CD8-positive, alpha-beta memory T cell (primary cell): ENCODE data around the gene ITPR2. TPM values are rescaled to one million over a fixed set of nuclear protein-coding genes. Genes with fewer than 3 reads are reported as not detected.
"Not testable (repeated sequence)": the region's sequence is repeated elsewhere in the genome, so short reads cannot be mapped to it uniquely, and the experiment has no call there.

Experiments used
- CTCF ChIA-PET: fragments of 350-600 bp; sonication (Branson Sonifier 250); formaldehyde crosslinking; loops from one replicate; lab custom pipeline; 2021; ENCODE audit warnings: antibody characterized with exemption; lab: Charles Lee
- POLR2A ChIA-PET: fragments of 350-600 bp; sonication (Branson Sonifier 250); formaldehyde crosslinking; loops from one replicate; lab custom pipeline; 2021; ENCODE audit warnings: antibody characterized with exemption; lab: Charles Lee
- DNase-seq, 5 donors: peaks; one replicate each; pipeline versions ENCODE4 v3.0.0 to v3.0.0-alpha.2; 2020 to 2022; ENCODE audit warnings: mixed read lengths in 1 of 5
- H3K27ac ChIP-seq: one replicate; pipeline ENCODE4 v1.7.0; 2013; ENCODE audit warnings: low read depth, mild to moderate bottlenecking, low read length, moderate library complexity
- H3K27me3 ChIP-seq: 2 replicates; pipeline ENCODE4 v1.7.0; 2013; ENCODE audit warnings: low read length, mild to moderate bottlenecking; ENCODE audit not compliant: insufficient read depth, poor library complexity, severe bottlenecking
- H3K36me3 ChIP-seq: 2 replicates; pipeline ENCODE4 v1.7.0; 2013; ENCODE audit warnings: mild to moderate bottlenecking, low read length, moderate library complexity; ENCODE audit not compliant: insufficient read depth
- H3K4me1 ChIP-seq: 2 replicates; pipeline ENCODE4 v1.7.0; 2013; ENCODE audit warnings: mild to moderate bottlenecking, low read length, moderate library complexity; ENCODE audit not compliant: insufficient read depth
- H3K4me3 ChIP-seq: 2 replicates; pipeline ENCODE4 v1.7.0; 2013; ENCODE audit warnings: mild to moderate bottlenecking, low read length
- H3K9me3 ChIP-seq: 2 replicates; pipeline ENCODE4 v1.7.0; 2013; ENCODE audit warnings: mild to moderate bottlenecking, low read length
- H3K27ac Mint-ChIP-seq, 8 donors: one replicate each; pipeline ENCODE4 v1.8.0; 2020 to 2021; ENCODE audit warnings: mixed read lengths in 8 of 8, mild to moderate bottlenecking in 6 of 8, inconsistent platforms in 3 of 8, moderate library complexity in 3 of 8
- H3K27me3 Mint-ChIP-seq, 2 donors: one replicate each; pipeline ENCODE4 v1.8.0; 2020 to 2021; ENCODE audit warnings: mixed read lengths in 2 of 2, mild to moderate bottlenecking in 1 of 2, moderate library complexity in 1 of 2
- H3K36me3 Mint-ChIP-seq, 3 donors: one replicate each; pipeline ENCODE4 v1.8.0; 2020 to 2021; ENCODE audit warnings: mixed read lengths in 3 of 3, inconsistent platforms in 1 of 3, mild to moderate bottlenecking in 1 of 3
- H3K4me1 Mint-ChIP-seq, 3 donors: one replicate each; pipeline ENCODE4 v1.8.0; 2020 to 2021; ENCODE audit warnings: mixed read lengths in 3 of 3, inconsistent platforms in 1 of 3, mild to moderate bottlenecking in 1 of 3
- H3K4me3 Mint-ChIP-seq, 7 donors: one replicate each; pipeline ENCODE4 v1.8.0; 2020 to 2021; ENCODE audit warnings: mixed read lengths in 7 of 7, mild to moderate bottlenecking in 6 of 7, moderate library complexity in 4 of 7, inconsistent platforms in 2 of 7
- H3K9me3 Mint-ChIP-seq, 5 donors: one replicate each; pipeline ENCODE4 v1.8.0; 2020 to 2022; ENCODE audit warnings: mixed read lengths in 5 of 5, mild to moderate bottlenecking in 3 of 5, moderate library complexity in 2 of 5, inconsistent platforms in 1 of 5
- polyA plus RNA-seq: library from polyadenylated mRNA; unstranded; fragments of 300-500 nt; fragmentation: Illumina TruSeq; gene quantifications from one replicate; pipeline ENCODE4 v1.2.3, GENCODE V29; 2021
- total RNA-seq, 2 experiments: library from RNA; stranded (reverse); gene quantifications; one replicate each; pipeline ENCODE4 v1.2.3, GENCODE V29; 2021

The ITPR2 gene
- total and polyA plus RNA-seq, 3 experiments from 2014 or later, result 13.0 to 29.4 (median 24.0) TPM

DNA sequence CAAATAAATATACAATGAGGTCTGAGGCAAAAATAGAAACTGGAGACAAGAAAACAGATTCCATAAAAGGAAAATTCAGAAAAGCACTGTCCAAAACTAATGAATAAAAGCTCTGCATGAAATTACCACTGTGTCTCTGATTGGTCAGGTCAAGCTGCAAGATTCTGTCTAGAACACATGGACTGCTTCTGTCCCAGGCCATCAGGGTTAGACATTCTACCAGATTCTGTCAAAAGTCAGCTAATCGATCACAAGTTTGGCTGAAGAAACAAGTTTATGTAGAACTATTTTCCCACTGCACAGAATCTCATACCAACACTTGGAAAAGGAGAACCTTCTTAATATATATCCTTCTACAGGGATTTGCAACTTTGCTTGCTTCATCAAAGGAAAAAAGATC is 223.0 kb downstream of the ITPR2 start:
- Histone ChIP-seq H3K36me3 (peaks cover 2% of the 10 kb centered on the region), H3K27ac (no peak overlapping the region), H3K4me1 (no peaks in the 10 kb centered on the region), H3K9me3 (no peaks in the 10 kb centered on the region), H3K4me3 (no peak overlapping the region), H3K27me3 (no peaks in the 10 kb centered on the region)
- Mint-ChIP-seq H3K27ac (peak overlapping the region in 2 of 8 donors; percentile 22 to 55), H3K36me3 (peaks cover 0 to 27% (median 13%) of the 10 kb centered on the region in 3 donors), H3K4me3 (no peak overlapping the region), H3K4me1 (no peaks in the 10 kb centered on the region), H3K9me3 (no peaks in the 10 kb centered on the region), H3K27me3 (peaks cover 0 to 3% of the 10 kb centered on the region in 2 donors)
- DNase-seq, result no peak
- CTCF ChIA-PET, result no interaction called here
- POLR2A ChIA-PET, result no interaction called here

DNA sequence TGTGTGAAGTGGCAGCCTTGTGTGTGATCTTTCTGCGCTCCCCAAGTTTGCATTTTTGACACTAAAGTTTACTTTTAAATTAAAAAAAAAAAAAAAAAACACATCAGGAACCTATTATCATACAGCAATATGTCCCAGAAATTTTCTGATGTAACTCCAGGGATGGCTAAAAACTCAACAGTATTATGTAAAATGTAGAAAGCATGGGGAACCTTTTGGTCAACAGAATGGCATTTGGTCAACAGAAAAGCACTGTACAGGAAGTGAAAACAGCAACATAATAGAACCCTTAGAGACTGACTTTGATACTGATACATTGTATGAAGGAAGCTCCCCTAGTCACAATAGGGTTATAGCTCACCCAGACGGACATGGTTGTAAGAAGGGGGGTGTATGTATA is 224.3 kb downstream of the ITPR2 start:
- Histone ChIP-seq H3K9me3 (no peaks in the 10 kb centered on the region), H3K36me3 (peaks cover 2% of the 10 kb centered on the region), H3K27ac (no peak overlapping the region), H3K4me1 (no peaks in the 10 kb centered on the region), H3K4me3 (no peak overlapping the region), H3K27me3 (no peaks in the 10 kb centered on the region)
- peaks cover 0 to 3% of the 10 kb centered on the region in 2 donors for H3K27me3 Mint-ChIP-seq
- H3K36me3 Mint-ChIP-seq, result peaks cover 0 to 34% (median 17%) of the 10 kb centered on the region in 3 donors
- no peak overlapping the region for H3K4me3 Mint-ChIP-seq
- DNase-seq, result no peak
- ChIA-PET CTCF (no interaction called here), POLR2A (no interaction called here)
- H3K27ac Mint-ChIP-seq, result peak overlapping the region in 1 of 8 donors; percentile 61
- no peaks in the 10 kb centered on the region for H3K9me3 Mint-ChIP-seq
- no peaks in the 10 kb centered on the region for H3K4me1 Mint-ChIP-seq

DNA sequence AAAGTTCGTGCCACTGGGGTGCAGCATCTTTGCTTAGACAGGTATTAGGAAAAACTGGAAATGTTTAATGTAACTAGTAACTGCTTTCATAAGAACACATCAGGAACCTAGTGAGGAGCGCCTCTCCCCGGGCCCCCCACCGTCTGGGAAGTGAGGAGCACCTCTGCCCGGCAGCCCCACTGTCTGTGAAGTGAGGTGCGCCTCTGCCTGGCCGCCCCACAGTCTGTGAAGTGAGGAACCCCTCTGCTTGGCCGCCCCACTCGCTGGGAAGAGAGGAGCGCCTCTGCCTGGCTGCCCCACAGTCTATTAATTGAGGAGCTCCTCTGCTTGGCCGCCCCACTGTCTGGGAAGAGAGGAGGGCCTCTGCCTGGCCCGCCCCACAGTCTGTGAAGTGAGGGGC is 224.7 kb downstream of the ITPR2 start:
- Mint-ChIP-seq H3K36me3 (peaks cover 0 to 37% (median 17%) of the 10 kb centered on the region in 3 donors), H3K9me3 (no peaks in the 10 kb centered on the region), H3K4me3 (no peak overlapping the region), H3K4me1 (no peaks in the 10 kb centered on the region), H3K27me3 (no peaks in the 10 kb centered on the region), H3K27ac (no peak overlapping the region)
- no peak overlapping the region for H3K27ac ChIP-seq
- CTCF ChIA-PET, result no interaction called here
- H3K27me3 ChIP-seq, result no peaks in the 10 kb centered on the region
- no peaks in the 10 kb centered on the region for H3K4me1 ChIP-seq
- POLR2A ChIA-PET, result no interaction called here
- no peak overlapping the region for H3K4me3 ChIP-seq
- no peaks in the 10 kb centered on the region for H3K9me3 ChIP-seq
- no peak for DNase-seq
- peaks cover 2% of the 10 kb centered on the region for H3K36me3 ChIP-seq

- no peaks in the 10 kb centered on the region for H3K9me3 ChIP-seq
- Mint-ChIP-seq H3K4me3 (no peak overlapping the region), H3K4me1 (no peaks in the 10 kb centered on the region), H3K36me3 (peaks cover 2 to 38% (median 14%) of the 10 kb centered on the region in 3 donors), H3K9me3 (no peaks in the 10 kb centered on the region), H3K27ac (peak overlapping the region in 1 of 8 donors; percentile 82), H3K27me3 (no peaks in the 10 kb centered on the region)
- H3K4me3 ChIP-seq, result no peak overlapping the region
- ChIA-PET POLR2A (no interaction called here), CTCF (no interaction called here)
- H3K27me3 ChIP-seq, result no peaks in the 10 kb centered on the region
- DNase-seq, result no peak
- H3K27ac ChIP-seq, result no peak overlapping the region
- peaks cover 2% of the 10 kb centered on the region for H3K36me3 ChIP-seq
- H3K4me1 ChIP-seq, result no peaks in the 10 kb centered on the region
Observed at GRCh38 chr12:26606911-26607310, 226.1 kb downstream of the ITPR2 start.

- POLR2A ChIA-PET, H3K4me1 ChIP-seq, CTCF ChIA-PET, H3K27me3 Mint-ChIP-seq, H3K4me3 Mint-ChIP-seq, H3K9me3 ChIP-seq, DNase-seq, H3K36me3 ChIP-seq, H3K9me3 Mint-ChIP-seq, H3K4me1 Mint-ChIP-seq, H3K4me3 ChIP-seq, H3K27ac ChIP-seq, H3K27me3 ChIP-seq: not testable (repeated sequence)
- H3K27ac Mint-ChIP-seq, result peak overlapping the region in 1 of 8 donors; percentile 0
- peaks cover 15 to 47% (median 26%) of the 10 kb centered on the region in 3 donors for H3K36me3 Mint-ChIP-seq
Observed at GRCh38 chr12:26604813-26605212, 228.2 kb downstream of the ITPR2 start.

DNA sequence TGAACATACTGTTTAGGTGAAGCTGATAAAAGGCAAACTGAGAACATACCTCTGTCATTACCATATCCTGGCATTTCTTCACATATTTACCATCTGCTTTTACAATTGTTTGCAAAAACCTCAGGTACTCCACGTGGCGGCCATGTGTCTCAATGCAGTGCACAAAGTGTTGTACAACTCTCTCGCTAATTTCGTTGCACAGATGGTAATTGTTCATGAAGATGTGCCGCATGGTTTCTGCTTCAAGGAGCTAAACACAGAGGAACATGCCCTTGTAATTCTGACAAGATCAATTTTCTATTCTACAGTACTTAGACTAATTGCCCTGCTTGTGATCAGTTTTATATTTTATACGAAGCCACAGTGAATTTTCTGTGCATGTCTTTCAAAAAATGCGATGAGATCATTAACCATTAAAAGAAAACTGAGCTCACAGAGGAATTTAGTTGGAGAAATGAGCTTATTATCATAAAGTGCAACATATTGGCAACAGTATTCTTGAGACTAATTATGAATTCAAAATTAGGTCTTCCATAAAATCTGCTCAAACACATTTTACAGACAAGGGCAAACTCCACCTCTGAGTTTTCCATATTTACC is 233.8 kb downstream of the ITPR2 start:
- H3K9me3 Mint-ChIP-seq, result no peaks in the 10 kb centered on the region
- ChIA-PET POLR2A (no interaction called here), CTCF (no interaction called here)
- H3K36me3 ChIP-seq, result peaks cover 10% of the 10 kb centered on the region
- H3K27ac Mint-ChIP-seq, result no peak overlapping the region
- no peaks in the 10 kb centered on the region for H3K27me3 ChIP-seq
- H3K4me3 ChIP-seq, result no peak overlapping the region
- no peaks in the 10 kb centered on the region for H3K4me1 Mint-ChIP-seq
- no peaks in the 10 kb centered on the region for H3K4me1 ChIP-seq
- H3K36me3 Mint-ChIP-seq, result peaks cover 45 to 77% (median 46%) of the 10 kb centered on the region in 3 donors
- H3K27ac ChIP-seq, result no peak overlapping the region
- no peaks in the 10 kb centered on the region for H3K9me3 ChIP-seq
- DNase-seq, result no peak
- no peaks in the 10 kb centered on the region for H3K27me3 Mint-ChIP-seq
- H3K4me3 Mint-ChIP-seq, result no peak overlapping the region

DNA sequence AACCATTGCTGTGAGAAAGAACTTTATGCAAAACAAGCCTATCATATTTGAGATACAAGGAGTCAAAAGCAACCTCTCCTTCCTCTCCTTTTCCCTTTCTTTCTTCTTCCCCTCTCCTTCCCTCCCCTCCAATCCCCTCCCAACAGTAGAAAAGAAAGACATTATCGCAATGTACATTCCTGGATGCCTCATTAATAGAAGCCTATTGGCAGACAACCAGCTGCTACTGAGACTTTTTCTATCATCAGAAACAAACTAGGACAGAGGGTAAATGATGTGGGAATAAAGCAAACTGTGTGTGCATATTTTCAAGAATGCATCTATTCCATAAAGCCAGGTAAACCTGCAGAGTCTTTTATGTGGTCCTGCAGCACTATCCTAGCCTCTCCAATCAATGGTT is 237.2 kb downstream of the ITPR2 start:
- H3K27me3 Mint-ChIP-seq, result no peaks in the 10 kb centered on the region
- H3K4me1 ChIP-seq, result no peaks in the 10 kb centered on the region
- H3K27ac ChIP-seq, result no peak overlapping the region
- H3K36me3 ChIP-seq, result peaks cover 10% of the 10 kb centered on the region
- H3K4me3 ChIP-seq, result no peak overlapping the region
- ChIA-PET POLR2A (no interaction called here), CTCF (no interaction called here)
- no peaks in the 10 kb centered on the region for H3K4me1 Mint-ChIP-seq
- no peak for DNase-seq
- peaks cover 48 to 82% (median 65%) of the 10 kb centered on the region in 3 donors for H3K36me3 Mint-ChIP-seq
- no peak overlapping the region for H3K4me3 Mint-ChIP-seq
- H3K9me3 ChIP-seq, result no peaks in the 10 kb centered on the region
- H3K27ac Mint-ChIP-seq, result no peak overlapping the region
- H3K9me3 Mint-ChIP-seq, result peaks cover 0 to 4% (median 0%) of the 10 kb centered on the region in 5 donors
- no peaks in the 10 kb centered on the region for H3K27me3 ChIP-seq

DNA sequence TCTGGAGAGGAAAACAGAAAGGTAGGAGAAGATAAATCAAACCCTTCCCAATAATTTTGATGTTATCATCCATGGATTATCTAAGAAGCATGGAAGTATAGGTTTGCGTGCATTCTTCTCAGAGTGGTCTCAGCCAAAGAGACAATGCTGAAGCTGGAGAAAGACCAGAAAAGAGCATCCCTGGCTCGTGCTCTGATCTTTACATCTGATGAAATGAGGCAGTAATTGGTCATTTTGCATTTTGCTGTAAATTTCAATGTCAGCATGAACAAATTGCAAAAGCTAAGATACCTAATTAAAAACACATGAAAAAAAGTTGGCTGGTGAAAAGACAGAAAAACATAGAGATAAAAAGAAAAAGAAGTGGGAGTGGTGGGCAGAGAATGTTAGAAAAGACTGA is 252.4 kb downstream of the ITPR2 start:
- Mint-ChIP-seq H3K9me3 (peaks cover 0 to 2% (median 0%) of the 10 kb centered on the region in 5 donors), H3K27ac (peak overlapping the region in 2 of 8 donors; percentile 10 to 80), H3K36me3 (peaks cover 24 to 41% (median 31%) of the 10 kb centered on the region in 3 donors), H3K4me3 (no peak overlapping the region), H3K27me3 (no peaks in the 10 kb centered on the region), H3K4me1 (peaks cover 11 to 20% (median 14%) of the 10 kb centered on the region in 3 donors)
- CTCF ChIA-PET, result no interaction called here
- H3K9me3 ChIP-seq, result no peaks in the 10 kb centered on the region
- H3K27ac ChIP-seq, result no peak overlapping the region
- DNase-seq, result no peak
- H3K27me3 ChIP-seq, result no peaks in the 10 kb centered on the region
- H3K4me1 ChIP-seq, result no peaks in the 10 kb centered on the region
- H3K36me3 ChIP-seq, result no peaks in the 10 kb centered on the region
- H3K4me3 ChIP-seq, result no peak overlapping the region
- POLR2A ChIA-PET, result no interaction called here
